IPS-20b (cell line): ENCODE results near the gene VAC14.

Experiments used
- H3K27ac ChIP-seq: one replicate; pipeline ENCODE4 v1.5.1; 2013; ENCODE audit warnings: low read length
- H3K27me3 ChIP-seq: 2 replicates; pipeline ENCODE4 v1.6.1; 2013; ENCODE audit warnings: mild to moderate bottlenecking, low read length, inconsistent platforms; ENCODE audit not compliant: insufficient read depth
- H3K36me3 ChIP-seq: 2 replicates; pipeline ENCODE4 v1.6.1; 2013; ENCODE audit warnings: low read depth, mild to moderate bottlenecking, inconsistent platforms, low read length, moderate library complexity; ENCODE audit not compliant: insufficient read depth
- H3K4me1 ChIP-seq: 2 replicates; pipeline ENCODE4 v1.6.1; 2013; ENCODE audit warnings: mild to moderate bottlenecking, control low read depth, inconsistent platforms, low read length, moderate library complexity; ENCODE audit not compliant: insufficient read depth
- H3K4me3 ChIP-seq: 2 replicates; pipeline ENCODE4 v1.5.1; 2013; ENCODE audit warnings: mild to moderate bottlenecking, low read length, inconsistent platforms
- H3K9ac ChIP-seq: 2 replicates; pipeline ENCODE4 v1.6.1; 2013; ENCODE audit warnings: low read depth, mild to moderate bottlenecking, inconsistent platforms, low read length, moderate library complexity
- H3K9me3 ChIP-seq: 2 replicates; pipeline ENCODE4 v1.6.1; 2013; ENCODE audit warnings: mild to moderate bottlenecking, low read depth, low read length, inconsistent platforms; ENCODE audit not compliant: insufficient read depth

Gene VAC14

GRCh38 chr16:70708366-70709246 is 92.4 kb downstream of the VAC14 start:
- no peak overlapping the region for H3K4me3 ChIP-seq
- no peaks in the 10 kb centered on the region for H3K27me3 ChIP-seq
- no peaks in the 10 kb centered on the region for H3K36me3 ChIP-seq
- peaks cover 18% of the 10 kb centered on the region for H3K4me1 ChIP-seq
- no peaks in the 10 kb centered on the region for H3K9me3 ChIP-seq
- no peak overlapping the region for H3K27ac ChIP-seq
- H3K9ac ChIP-seq = no peak overlapping the region

GRCh38 chr16:70706948-70707465 is 94.0 kb downstream of the VAC14 start:
- Histone ChIP-seq H3K27ac (no peak overlapping the region), H3K4me3 (no peak overlapping the region), H3K4me1 (peaks cover 15% of the 10 kb centered on the region), H3K9ac (no peak overlapping the region), H3K27me3 (no peaks in the 10 kb centered on the region), H3K9me3 (no peaks in the 10 kb centered on the region), H3K36me3 (no peaks in the 10 kb centered on the region)

GRCh38 chr16:70705056-70705455 is 95.9 kb downstream of the VAC14 start:
- H3K27ac ChIP-seq = no peak overlapping the region
- H3K9me3 ChIP-seq = no peaks in the 10 kb centered on the region
- no peak overlapping the region for H3K4me3 ChIP-seq
- H3K36me3 ChIP-seq = no peaks in the 10 kb centered on the region
- H3K9ac ChIP-seq = no peak overlapping the region
- no peaks in the 10 kb centered on the region for H3K27me3 ChIP-seq
- H3K4me1 ChIP-seq = peaks cover 15% of the 10 kb centered on the region

- Histone ChIP-seq H3K27me3 (no peaks in the 10 kb centered on the region), H3K27ac (no peak overlapping the region), H3K9ac (no peak overlapping the region), H3K9me3 (no peaks in the 10 kb centered on the region), H3K36me3 (no peaks in the 10 kb centered on the region), H3K4me3 (no peak overlapping the region), H3K4me1 (peaks cover 15% of the 10 kb centered on the region)
Observed at GRCh38 chr16:70704586-70704985, 96.4 kb downstream of the VAC14 start.

GRCh38 chr16:70703835-70704381 is 97.0 kb downstream of the VAC14 start:
- H3K4me1 ChIP-seq = peaks cover 15% of the 10 kb centered on the region
- H3K27ac ChIP-seq = no peak overlapping the region
- H3K9ac ChIP-seq = no peak overlapping the region
- no peaks in the 10 kb centered on the region for H3K9me3 ChIP-seq
- H3K4me3 ChIP-seq = no peak overlapping the region
- no peaks in the 10 kb centered on the region for H3K36me3 ChIP-seq
- H3K27me3 ChIP-seq = no peaks in the 10 kb centered on the region

- no peak overlapping the region for H3K9ac ChIP-seq
- no peak overlapping the region for H3K4me3 ChIP-seq
- no peaks in the 10 kb centered on the region for H3K27me3 ChIP-seq
- H3K9me3 ChIP-seq = no peaks in the 10 kb centered on the region
- peaks cover 15% of the 10 kb centered on the region for H3K4me1 ChIP-seq
- H3K36me3 ChIP-seq = no peaks in the 10 kb centered on the region
- H3K27ac ChIP-seq = no peak overlapping the region
Observed at GRCh38 chr16:70703041-70703834, 97.7 kb downstream of the VAC14 start.

- H3K36me3 ChIP-seq = no peaks in the 10 kb centered on the region
- H3K27me3 ChIP-seq = no peaks in the 10 kb centered on the region
- no peak overlapping the region for H3K4me3 ChIP-seq
- H3K9ac ChIP-seq = no peak overlapping the region
- H3K9me3 ChIP-seq = no peaks in the 10 kb centered on the region
- H3K4me1 ChIP-seq = peaks cover 15% of the 10 kb centered on the region
- H3K27ac ChIP-seq = no peak overlapping the region
Observed at GRCh38 chr16:70702624-70703023, 98.3 kb downstream of the VAC14 start.

GRCh38 chr16:70701998-70702397 is 99.0 kb downstream of the VAC14 start:
- Histone ChIP-seq H3K36me3 (no peaks in the 10 kb centered on the region), H3K9me3 (no peaks in the 10 kb centered on the region), H3K4me3 (no peak overlapping the region), H3K27me3 (no peaks in the 10 kb centered on the region), H3K9ac (no peak overlapping the region), H3K4me1 (peaks cover 11% of the 10 kb centered on the region), H3K27ac (no peak overlapping the region)

- Histone ChIP-seq H3K4me1 (peaks cover 11% of the 10 kb centered on the region), H3K9me3 (no peaks in the 10 kb centered on the region), H3K9ac (no peak overlapping the region), H3K4me3 (no peak overlapping the region), H3K27ac (no peak overlapping the region), H3K36me3 (no peaks in the 10 kb centered on the region), H3K27me3 (no peaks in the 10 kb centered on the region)
Observed at GRCh38 chr16:70701596-70701995, 99.4 kb downstream of the VAC14 start.

- Histone ChIP-seq H3K9ac (no peak overlapping the region), H3K36me3 (no peaks in the 10 kb centered on the region), H3K4me3 (no peak overlapping the region), H3K9me3 (no peaks in the 10 kb centered on the region), H3K27ac (no peak overlapping the region), H3K27me3 (no peaks in the 10 kb centered on the region), H3K4me1 (peaks cover 11% of the 10 kb centered on the region)
Observed at GRCh38 chr16:70701036-70701435, 99.9 kb downstream of the VAC14 start.

GRCh38 chr16:70700101-70701020 is 100.6 kb downstream of the VAC14 start:
- no peaks in the 10 kb centered on the region for H3K9me3 ChIP-seq
- no peak overlapping the region for H3K4me3 ChIP-seq
- peaks cover 18% of the 10 kb centered on the region for H3K4me1 ChIP-seq
- H3K27ac ChIP-seq = no peak overlapping the region
- no peaks in the 10 kb centered on the region for H3K36me3 ChIP-seq
- H3K9ac ChIP-seq = no peak overlapping the region
- no peaks in the 10 kb centered on the region for H3K27me3 ChIP-seq
